Transverse colon (tissue), 4 donors: Measurements from ENCODE around the gene UBE4B. TPM values are rescaled to one million over a fixed set of nuclear protein-coding genes. Genes with fewer than 3 reads are reported as not detected.

Experiments
- DNase-seq: peaks from one replicate; pipeline ENCODE4 v3.0.0-alpha.2; 2019
- H3K27ac ChIP-seq, 4 donors: fragments of 200-600 bp; sonication (generic); 2 replicates each; pipeline ENCODE4 v1.5.1; 2016 to 2018; ENCODE audit warnings: inconsistent platforms in 4 of 4
- H3K27me3 ChIP-seq: fragments of 200-600 bp; sonication (generic); 2 replicates; pipeline ENCODE4 v1.5.1; 2017; ENCODE audit warnings: inconsistent platforms
- H3K36me3 ChIP-seq, 4 donors: fragments of 200-600 bp; sonication (generic); 2 replicates each; pipeline ENCODE4 v1.5.1; 2017 to 2019; ENCODE audit warnings: inconsistent platforms in 4 of 4
- H3K4me1 ChIP-seq, 4 donors: fragments of 200-600 bp; sonication (generic); 2 replicates each; pipeline ENCODE4 v1.5.1; 2017 to 2020; ENCODE audit warnings: inconsistent platforms in 4 of 4
- H3K4me3 ChIP-seq, 4 donors: fragments of 200-600 bp; sonication (generic); 1 replicate in 1 of 4; 2 replicates in 3 of 4; pipeline versions ENCODE4 v1.5.1 to v1.6.1; 2017 to 2019; ENCODE audit warnings: inconsistent platforms in 4 of 4
- H3K9me3 ChIP-seq, 2 donors: fragments of 200-600 bp; sonication (generic); 2 replicates each; pipeline ENCODE4 v1.5.1; 2017 to 2019; ENCODE audit warnings: inconsistent platforms in 2 of 2
- CTCF ChIP-seq, 5 experiments: fragments of 200-600 bp in 3 of 5; fragments of 450-650 bp in 2 of 5; sonication (generic) in 3 of 5; IDR thresholded peaks; 1 replicate in 2 of 5; 2 replicates in 3 of 5; pipeline ENCODE4 v1.5.1; 2016 to 2017; ENCODE audit warnings: antibody characterized with exemption in 5 of 5, inconsistent platforms in 3 of 5, mild to moderate bottlenecking in 2 of 5, moderate library complexity in 1 of 5
- EP300 ChIP-seq: sonication (generic); formaldehyde crosslinking; IDR thresholded peaks from one replicate; pipeline ENCODE4 v1.6.1; 2017; ENCODE audit warnings: antibody characterized with exemption, low read depth
- POLR2A ChIP-seq: fragments of 450-650 bp; IDR thresholded peaks from one replicate; pipeline ENCODE4 v1.6.1; 2016; ENCODE audit warnings: antibody characterized with exemption, mild to moderate bottlenecking, moderate library complexity
- POLR2AphosphoS5 ChIP-seq, 3 donors: sonication (generic); formaldehyde crosslinking; IDR thresholded peaks; one replicate each; pipeline ENCODE4 v1.6.1; 2016; ENCODE audit warnings: antibody characterized with exemption in 3 of 3
- WGBS, 2 donors: methylation state at CpG; one replicate each; pipeline ENCODE4 v1.1.5; 2018; ENCODE audit warnings: low coverage in 1 of 2; 5-methylcytosine and 5-hydroxymethylcytosine counted together
- in situ Hi-C, 4 donors: fragments of 200-750 bp; cut with MboI; loops; one replicate each; pipeline versions ENCODE4 v1.15.0 to v1.15.1; 2017; ENCODE audit warnings: low sequenced_read_pairs in 3 of 4, low pct_ligation_motif_present in 1 of 4, low pct_unique_long_range_greater_than_20kb in 1 of 4
- intact Hi-C: fragments of 100-400 bp; cut with DNase I; formaldehyde crosslinking; loops from one replicate; pipeline ENCODE4 v1.15.1; 2023; ENCODE audit warnings: low total_unique reads
- total RNA-seq, 4 donors: library from RNA; depleted of rRNA; stranded (reverse); fragments of >200 nt; gene quantifications; one replicate each; pipeline ENCODE4 v1.1.0, GENCODE V29; 2016

UBE4B gene
- total RNA-seq, 4 donors from 2014 or later, result 35.1 to 145 (median 78.7) TPM

- Histone ChIP-seq H3K27me3 (no peaks in the 10 kb centered on the region), H3K27ac (peak overlapping the region; percentile 8 to 74 (median 68)), H3K4me1 (no peaks in the 10 kb centered on the region), H3K36me3 (peaks cover 0 to 16% (median 5%) of the 10 kb centered on the region in 4 donors), H3K9me3 (no peaks in the 10 kb centered on the region), H3K4me3 (no peak overlapping the region)
- intact Hi-C loops (no loop called here), in situ Hi-C loops (no loop called here)
- no peak for TF ChIP-seq CTCF (IDR thresholded peaks at IDR 0.05)
- TF ChIP-seq POLR2AphosphoS5 (IDR thresholded peaks at IDR 0.05), result no peak
- TF ChIP-seq POLR2A, result no peak
- TF ChIP-seq EP300, result no peak
- WGBS, 2 donors, result 74 to 77% methylated on average over 7 to 9 of the region's 9 CpGs
- no peak for DNase-seq
Measured at GRCh38 chr1:10117865-10118264, 85.1 kb downstream of the UBE4B start.

- Histone ChIP-seq H3K4me1 (no peaks in the 10 kb centered on the region), H3K4me3 (no peak overlapping the region), H3K9me3 (no peaks in the 10 kb centered on the region), H3K27me3 (no peaks in the 10 kb centered on the region), H3K36me3 (peaks cover 0 to 16% (median 5%) of the 10 kb centered on the region in 4 donors), H3K27ac (peak overlapping the region; percentile 8 to 69 (median 61))
- 97 to 98% methylated on average over 5 to 7 of the region's 7 CpGs for WGBS, 2 donors
- in situ Hi-C loops (no loop called here), intact Hi-C loops (no loop called here)
- no peak for DNase-seq
- no peak for TF ChIP-seq POLR2A
- TF ChIP-seq EP300, result no peak
- TF ChIP-seq POLR2AphosphoS5 (IDR thresholded peaks at IDR 0.05), result no peak
- TF ChIP-seq CTCF (IDR thresholded peaks at IDR 0.05), result no peak
Measured at GRCh38 chr1:10121688-10122087, 88.9 kb downstream of the UBE4B start.

GRCh38 chr1:10122926-10123325 is 90.2 kb downstream of the UBE4B start:
- 70 to 72% methylated on average over 5 to 10 of the region's 10 CpGs for WGBS, 2 donors
- peak; percentile 11 for DNase-seq
- Histone ChIP-seq H3K4me1 (no peaks in the 10 kb centered on the region), H3K27me3 (no peaks in the 10 kb centered on the region), H3K9me3 (no peaks in the 10 kb centered on the region), H3K4me3 (no peak overlapping the region), H3K36me3 (peaks cover 0 to 25% (median 5%) of the 10 kb centered on the region in 4 donors), H3K27ac (peak overlapping the region; percentile 8 to 69 (median 61))
- intact Hi-C loops (no loop called here), in situ Hi-C loops (no loop called here)
- TF ChIP-seq EP300 (no peak), POLR2A (no peak), CTCF (IDR thresholded peaks at IDR 0.05) (no peak), POLR2AphosphoS5 (IDR thresholded peaks at IDR 0.05) (peak in 2 of 3 donors; percentile 18 to 48)

GRCh38 chr1:10128101-10128765 is 95.5 kb downstream of the UBE4B start:
- in situ Hi-C loops (no loop called here), intact Hi-C loops (no loop called here)
- Histone ChIP-seq H3K27ac (peak overlapping the region in 2 of 4 donors; percentile 24 to 34), H3K9me3 (no peaks in the 10 kb centered on the region), H3K36me3 (peaks cover 0 to 35% (median 16%) of the 10 kb centered on the region in 4 donors), H3K4me1 (no peaks in the 10 kb centered on the region), H3K4me3 (no peak overlapping the region), H3K27me3 (no peaks in the 10 kb centered on the region)
- no peak for TF ChIP-seq EP300
- TF ChIP-seq CTCF (IDR thresholded peaks at IDR 0.05), result no peak
- no peak for TF ChIP-seq POLR2AphosphoS5 (IDR thresholded peaks at IDR 0.05)
- no peak for TF ChIP-seq POLR2A
- WGBS, 2 donors, result 88 to 93% methylated on average over 3 to 9 of the region's 9 CpGs
- DNase-seq, result no peak
